GM19193 (cell line): ENCODE measurements around the gene SRRM2.

ENCODE experiments used
- POLR2A ChIP-seq: IDR thresholded peaks from 4 replicates; pipeline ENCODE4 v1.6.1; 2011; ENCODE audit not compliant: insufficient read depth, insufficient read length; ENCODE audit errors: extremely low read depth

Gene SRRM2

GRCh38 chr16:2720719-2721633 lies 31.5 kb upstream of the SRRM2 start:
- TF ChIP-seq POLR2A, result peak; percentile 77

DNA sequence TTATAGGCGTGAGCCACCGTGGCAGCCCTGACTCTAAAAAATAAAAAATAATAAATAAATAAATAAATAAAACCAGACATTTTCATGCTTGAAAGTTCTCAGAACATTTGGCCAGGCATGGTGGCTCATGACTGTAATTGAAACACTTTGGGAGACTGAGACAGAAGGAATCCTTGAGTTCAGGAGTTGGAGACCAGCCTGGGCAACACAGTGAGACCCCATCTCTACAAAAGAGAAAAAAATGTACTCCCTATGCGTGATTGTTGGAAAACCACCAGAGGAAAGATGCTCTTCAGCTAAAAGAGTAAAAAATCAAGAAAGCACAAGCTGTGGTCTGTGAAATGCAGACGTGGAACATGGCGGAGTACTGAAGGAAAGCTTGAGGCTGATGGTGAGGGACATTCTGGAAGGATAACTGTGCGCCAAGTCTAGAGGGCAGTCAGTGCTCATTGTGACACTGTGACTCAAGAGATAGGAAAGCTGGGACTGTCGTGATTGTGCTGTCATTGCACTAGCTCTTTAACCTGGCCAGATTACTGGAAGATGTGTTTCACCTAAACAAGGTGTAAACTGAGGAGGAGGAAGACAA lies 28.3 kb upstream of the SRRM2 start:
- TF ChIP-seq POLR2A, result no peak

DNA sequence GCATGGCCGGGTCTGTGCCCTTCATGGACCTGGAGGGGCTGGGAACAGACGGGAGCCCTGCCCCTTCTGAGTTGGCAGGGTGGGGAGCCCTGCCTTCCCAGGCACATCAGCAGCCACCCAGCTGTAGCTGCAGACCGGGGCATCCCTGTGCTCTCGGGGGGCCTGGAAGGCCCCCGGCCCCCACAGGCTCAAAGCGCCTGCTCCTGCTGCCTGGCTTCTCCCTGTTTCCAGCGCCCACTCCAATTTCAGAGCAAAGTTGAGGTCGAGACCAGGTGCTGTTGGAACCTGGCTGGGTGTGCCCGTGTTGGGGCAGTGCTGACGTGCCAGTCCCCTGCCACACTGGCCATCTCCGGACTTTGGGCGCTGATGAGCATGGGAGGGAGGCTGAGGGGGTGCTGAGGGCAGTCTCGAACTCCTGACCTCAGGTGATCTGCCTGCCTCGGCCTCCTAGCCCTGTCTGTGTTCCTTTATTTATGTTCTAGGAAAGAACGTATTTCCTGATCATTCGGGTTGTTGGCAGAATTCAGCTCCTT lies 27.6 kb upstream of the SRRM2 start:
- no peak for TF ChIP-seq POLR2A

DNA sequence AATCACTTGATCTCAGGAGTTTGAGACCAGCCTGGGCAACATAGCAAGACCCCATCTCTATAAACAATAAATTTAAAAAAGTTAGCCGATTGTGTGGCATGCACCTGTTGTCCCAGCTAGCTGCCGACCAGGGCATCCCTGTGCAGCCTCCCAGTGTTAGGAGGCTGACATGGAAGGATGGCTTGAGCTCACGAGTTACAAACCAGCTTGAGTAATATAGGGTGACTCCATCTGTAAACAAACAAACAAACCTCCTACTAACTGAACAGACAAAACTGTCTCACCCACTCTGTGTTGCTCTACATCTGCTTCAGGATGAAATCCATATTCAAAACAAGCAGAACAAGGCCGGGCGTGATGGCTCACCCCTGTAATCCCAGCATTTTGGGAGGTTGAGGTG lies 25.5 kb upstream of the SRRM2 start:
- TF ChIP-seq POLR2A, result no peak

GRCh38 chr16:2728034-2728433 lies 24.4 kb upstream of the SRRM2 start:
- TF ChIP-seq POLR2A, result no peak

- TF ChIP-seq POLR2A, result no peak
Measured at GRCh38 chr16:2734844-2735515, 17.5 kb upstream of the SRRM2 start.

- no peak for TF ChIP-seq POLR2A
Measured at GRCh38 chr16:2736476-2737237, 15.8 kb upstream of the SRRM2 start.

DNA sequence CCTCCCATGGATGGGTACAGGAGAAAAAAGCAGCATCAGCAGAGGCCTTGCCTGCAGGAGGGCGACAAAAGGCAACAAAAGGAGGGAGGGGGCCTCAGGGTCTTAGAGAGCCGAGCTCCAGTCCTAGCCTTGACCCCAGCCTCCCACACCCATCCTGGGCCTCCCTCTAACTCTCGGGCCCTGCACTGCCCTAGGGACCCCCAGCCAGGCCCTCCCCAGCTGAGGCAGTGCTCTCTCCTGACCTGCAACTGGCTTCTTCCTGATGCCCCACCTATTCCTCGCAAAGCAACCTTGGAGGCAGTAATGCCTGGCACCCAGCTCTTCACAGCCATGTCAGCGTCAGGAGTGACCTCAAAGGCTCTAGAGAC lies 15.2 kb upstream of the SRRM2 start:
- TF ChIP-seq POLR2A, result no peak

- TF ChIP-seq POLR2A, result no peak
Measured at GRCh38 chr16:2737895-2738418, 14.5 kb upstream of the SRRM2 start.

DNA sequence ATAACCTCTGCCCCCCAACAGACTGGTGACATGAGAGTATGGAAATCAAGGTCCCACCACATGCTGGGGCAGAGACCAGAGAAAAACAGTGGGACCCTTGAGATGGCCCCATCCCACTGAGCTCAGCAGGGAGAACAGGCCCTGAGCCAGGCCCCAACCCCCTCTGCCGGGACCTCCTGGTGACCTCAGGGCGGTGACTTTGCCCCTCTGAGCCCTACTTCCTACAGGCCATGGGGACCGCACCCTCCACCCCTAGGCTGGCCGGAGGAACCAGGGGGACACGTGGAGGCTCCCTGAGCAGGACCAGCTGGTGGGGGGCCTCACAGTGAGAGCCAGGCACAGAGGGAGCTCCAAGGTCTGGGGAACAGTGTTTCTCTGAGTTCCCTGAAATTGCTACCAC lies 13.8 kb upstream of the SRRM2 start:
- no peak for TF ChIP-seq POLR2A

- no peak for TF ChIP-seq POLR2A
Measured at GRCh38 chr16:2739625-2740430, 12.6 kb upstream of the SRRM2 start.

- no peak for TF ChIP-seq POLR2A
Measured at GRCh38 chr16:2740476-2740875, 12.0 kb upstream of the SRRM2 start.

- no peak for TF ChIP-seq POLR2A
Measured at GRCh38 chr16:2741168-2741567, 11.3 kb upstream of the SRRM2 start.

- no peak for TF ChIP-seq POLR2A
Measured at GRCh38 chr16:2742323-2743006, 10.0 kb upstream of the SRRM2 start.
